ENCODE measurements around the gene TMEM88. TPM values are rescaled to one million over a fixed set of nuclear protein-coding genes. Genes with fewer than 3 reads are reported as not detected.
A peak's percentile ranks its signal among the peaks of the same experiment; 100 is the strongest.

TMEM88 gene, protein sequence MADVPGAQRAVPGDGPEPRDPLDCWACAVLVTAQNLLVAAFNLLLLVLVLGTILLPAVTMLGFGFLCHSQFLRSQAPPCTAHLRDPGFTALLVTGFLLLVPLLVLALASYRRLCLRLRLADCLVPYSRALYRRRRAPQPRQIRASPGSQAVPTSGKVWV
- polyA plus RNA-seq = 4.2 and 6.7 TPM in 2 replicates
- polyA minus RNA-seq = 1.4 and 1.5 TPM in 2 replicates

DNA sequence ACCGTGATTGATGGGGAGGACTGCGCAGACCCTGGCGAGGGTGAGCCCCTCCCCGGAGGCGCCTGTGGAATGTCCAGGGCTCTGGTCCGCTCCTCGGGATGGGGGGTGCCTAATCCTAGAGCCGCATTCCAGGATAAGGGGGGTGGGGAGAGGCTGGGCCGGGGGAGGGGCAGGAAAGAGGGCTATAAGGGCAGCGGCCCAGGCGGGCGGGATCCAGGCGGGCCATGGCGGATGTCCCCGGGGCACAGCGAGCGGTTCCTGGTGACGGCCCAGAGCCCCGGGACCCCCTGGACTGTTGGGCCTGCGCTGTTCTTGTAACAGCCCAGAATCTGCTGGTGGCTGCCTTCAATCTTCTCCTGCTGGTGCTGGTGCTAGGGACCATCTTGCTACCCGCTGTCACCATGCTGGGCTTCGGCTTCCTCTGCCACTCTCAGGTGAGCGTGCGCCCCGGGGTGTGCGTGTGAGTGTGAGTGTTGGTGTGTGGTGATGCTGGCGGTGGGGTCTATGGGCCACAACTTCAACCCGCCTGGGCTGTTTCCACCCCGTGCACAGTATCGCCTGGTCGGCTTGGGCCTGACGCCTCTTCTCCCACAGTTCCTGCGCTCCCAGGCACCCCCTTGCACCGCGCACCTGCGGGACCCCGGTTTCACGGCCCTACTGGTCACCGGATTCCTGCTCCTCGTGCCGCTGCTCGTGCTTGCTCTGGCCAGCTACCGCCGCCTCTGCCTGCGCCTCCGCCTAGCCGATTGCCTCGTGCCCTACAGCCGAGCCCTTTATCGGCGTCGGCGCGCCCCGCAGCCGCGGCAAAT lies at the start of gene TMEM88:
Gene TMEM88, plus strand, starts transcription at position 216 of the 809 bp plus-strand sequence. Its CDS starts 9 bp downstream, at position 225.
- H3F3A ChIP-seq (ENCODE audit: insufficient read depth, low read length, poor library complexity, severe bottlenecking) = peaks cover 18% of the 10 kb centered on the region
- H3K4me2 ChIP-seq (ENCODE audit: low read length) = no peak within 1 kb of the TSS
- no peaks in the 10 kb centered on the region for H3K27me3 ChIP-seq (ENCODE audit: insufficient read depth, low read depth, low read length)
- peak within 1 kb of the TSS; percentile 92 for H3K9ac ChIP-seq (ENCODE audit: low read length)
- H3K36me3 ChIP-seq (ENCODE audit: insufficient read depth, low read length) = peaks cover 8% of the 10 kb centered on the region
- no peaks in the 10 kb centered on the region for H3K9me2 ChIP-seq (ENCODE audit: insufficient read depth, low read length)
- H3K79me2 ChIP-seq (replicated peaks; ENCODE audit: insufficient read depth, low read length) = peaks cover 15% of the 10 kb centered on the region
- H3K4me3 ChIP-seq (ENCODE audit: low read length) = peak within 1 kb of the TSS; percentile 19
- H2AFZ ChIP-seq (ENCODE audit: low read depth, low read length) = no peak within 1 kb of the TSS
- H3K9me3 ChIP-seq (ENCODE audit: low read length) = no peaks in the 10 kb centered on the region
- H4K20me1 ChIP-seq (ENCODE audit: insufficient read depth) = peaks cover 22% of the 10 kb centered on the region
- no peak within 1 kb of the TSS for H3K27ac ChIP-seq (ENCODE audit: low read length)
- TF ChIP-seq POLR2AphosphoS5 (IDR thresholded peaks at IDR 0.05) = peak; percentile 34
- no peak for TF ChIP-seq TAF1 (IDR thresholded peaks at IDR 0.05; ENCODE audit: low read depth)

DNA sequence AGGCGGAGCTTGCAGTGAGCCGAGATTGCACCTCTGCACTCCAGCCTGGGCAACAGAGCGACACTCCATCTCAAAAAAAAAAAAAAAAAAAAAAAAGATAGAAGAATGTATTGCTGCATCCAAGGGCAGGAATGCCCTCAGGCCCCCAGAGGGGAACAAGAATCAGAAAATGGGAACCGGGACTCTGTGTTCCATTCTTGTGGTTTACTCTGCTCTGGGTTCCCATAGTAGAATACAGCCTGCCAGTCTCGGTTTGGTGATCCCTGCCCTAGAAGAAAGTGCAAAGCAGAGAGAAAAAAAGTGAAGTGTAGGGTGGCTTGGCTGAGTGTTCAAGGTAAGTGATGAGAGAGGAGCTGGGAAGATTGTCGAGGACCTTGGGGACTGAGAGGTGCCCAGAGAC lies 48.3 kb upstream of the TMEM88 start:
- no peak overlapping the region for H3K4me2 ChIP-seq (ENCODE audit: low read length)
- H4K20me1 ChIP-seq (ENCODE audit: insufficient read depth) = no peaks in the 10 kb centered on the region
- no peak for TF ChIP-seq EZH2 (IDR thresholded peaks at IDR 0.05; ENCODE audit: borderline replicate concordance, insufficient read depth, low read length, poor library complexity, severe bottlenecking)
- TF ChIP-seq, protein P1, sequence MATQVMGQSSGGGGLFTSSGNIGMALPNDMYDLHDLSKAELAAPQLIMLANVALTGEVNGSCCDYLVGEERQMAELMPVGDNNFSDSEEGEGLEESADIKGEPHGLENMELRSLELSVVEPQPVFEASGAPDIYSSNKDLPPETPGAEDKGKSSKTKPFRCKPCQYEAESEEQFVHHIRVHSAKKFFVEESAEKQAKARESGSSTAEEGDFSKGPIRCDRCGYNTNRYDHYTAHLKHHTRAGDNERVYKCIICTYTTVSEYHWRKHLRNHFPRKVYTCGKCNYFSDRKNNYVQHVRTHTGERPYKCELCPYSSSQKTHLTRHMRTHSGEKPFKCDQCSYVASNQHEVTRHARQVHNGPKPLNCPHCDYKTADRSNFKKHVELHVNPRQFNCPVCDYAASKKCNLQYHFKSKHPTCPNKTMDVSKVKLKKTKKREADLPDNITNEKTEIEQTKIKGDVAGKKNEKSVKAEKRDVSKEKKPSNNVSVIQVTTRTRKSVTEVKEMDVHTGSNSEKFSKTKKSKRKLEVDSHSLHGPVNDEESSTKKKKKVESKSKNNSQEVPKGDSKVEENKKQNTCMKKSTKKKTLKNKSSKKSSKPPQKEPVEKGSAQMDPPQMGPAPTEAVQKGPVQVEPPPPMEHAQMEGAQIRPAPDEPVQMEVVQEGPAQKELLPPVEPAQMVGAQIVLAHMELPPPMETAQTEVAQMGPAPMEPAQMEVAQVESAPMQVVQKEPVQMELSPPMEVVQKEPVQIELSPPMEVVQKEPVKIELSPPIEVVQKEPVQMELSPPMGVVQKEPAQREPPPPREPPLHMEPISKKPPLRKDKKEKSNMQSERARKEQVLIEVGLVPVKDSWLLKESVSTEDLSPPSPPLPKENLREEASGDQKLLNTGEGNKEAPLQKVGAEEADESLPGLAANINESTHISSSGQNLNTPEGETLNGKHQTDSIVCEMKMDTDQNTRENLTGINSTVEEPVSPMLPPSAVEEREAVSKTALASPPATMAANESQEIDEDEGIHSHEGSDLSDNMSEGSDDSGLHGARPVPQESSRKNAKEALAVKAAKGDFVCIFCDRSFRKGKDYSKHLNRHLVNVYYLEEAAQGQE (IDR thresholded peaks at IDR 0.05; ENCODE audit: borderline replicate concordance) = no peak
- TF ChIP-seq POLR2AphosphoS5 (IDR thresholded peaks at IDR 0.05) = no peak
- no peak for TF ChIP-seq RAD21 (conservative IDR thresholded peaks at IDR 0.05)
- TF ChIP-seq CTCF (IDR thresholded peaks at IDR 0.05; ENCODE audit: poor library complexity, severe bottlenecking) = no peak
- no peak for TF ChIP-seq SMC3 (conservative IDR thresholded peaks at IDR 0.05; ENCODE audit: poor library complexity)
- TF ChIP-seq TAF1 (IDR thresholded peaks at IDR 0.05; ENCODE audit: low read depth) = no peak
- no peak for TF ChIP-seq MXI1 (conservative IDR thresholded peaks at IDR 0.05; ENCODE audit: poor library complexity, severe bottlenecking)
- no peak for TF ChIP-seq EP300 (conservative IDR thresholded peaks at IDR 0.05; ENCODE audit: poor library complexity, severe bottlenecking)
- no peak overlapping the region for H2AFZ ChIP-seq (ENCODE audit: low read depth, low read length)
- no peaks in the 10 kb centered on the region for H3K9me2 ChIP-seq (ENCODE audit: insufficient read depth, low read length)
- no peak overlapping the region for H3K4me3 ChIP-seq (ENCODE audit: low read length)
- no peaks in the 10 kb centered on the region for H3K9me3 ChIP-seq (ENCODE audit: low read length)
- H3K27me3 ChIP-seq (ENCODE audit: insufficient read depth, low read depth, low read length) = no peaks in the 10 kb centered on the region
- no peak overlapping the region for H3K9ac ChIP-seq (ENCODE audit: low read length)
- H3K27ac ChIP-seq (ENCODE audit: low read length) = no peak overlapping the region
- no peaks in the 10 kb centered on the region for H3K36me3 ChIP-seq (ENCODE audit: insufficient read depth, low read length)
- no peaks in the 10 kb centered on the region for H3F3A ChIP-seq (ENCODE audit: insufficient read depth, low read length, poor library complexity, severe bottlenecking)
- H3K79me2 ChIP-seq (replicated peaks; ENCODE audit: insufficient read depth, low read length) = no peaks in the 10 kb centered on the region

Measured in neural cell (in vitro differentiated cells).